ENCODE measurements around the gene ANO10. TPM values are rescaled to one million over a fixed set of nuclear protein-coding genes. Genes with fewer than 3 reads are reported as not detected.

The ANO10 gene
- total and polyA plus RNA-seq, 4 donors: 19.0 to 46.8 (median 32.0) TPM

GRCh38 chr3:43317461-43318316 lies 304.1 kb downstream of the ANO10 start:
- Histone ChIP-seq H3K36me3 (ENCODE audit: control insufficient read depth in 1 of 2, insufficient read depth in 2 of 2, low read length in 1 of 2) (no peaks in the 10 kb centered on the region), H3K27ac (ENCODE audit: low read depth in 1 of 2, low read length in 2 of 2) (no peak overlapping the region), H3K4me1 (ENCODE audit: control insufficient read depth in 1 of 2, insufficient read depth in 2 of 2, low read length in 2 of 2) (peaks cover 0 to 3% of the 10 kb centered on the region in 2 donors), H3K9me3 (ENCODE audit: control insufficient read depth, low read length) (no peaks in the 10 kb centered on the region), H3K27me3 (ENCODE audit: control insufficient read depth in 1 of 2, insufficient read depth in 2 of 2, low read length in 1 of 2) (no peaks in the 10 kb centered on the region), H3K4me3 (ENCODE audit: low read length in 2 of 2) (no peak overlapping the region)
- intact Hi-C loops (cut with DNase I): no loop called here
- DNase-seq (no peak), ATAC-seq (ENCODE audit: low FRiP score) (peak; percentile 29)
- WGBS, 2 donors: 50 to 63% methylated on average over 8 of the region's 8 CpGs

- Histone ChIP-seq H3K9me3 (ENCODE audit: control insufficient read depth, low read length) (no peaks in the 10 kb centered on the region), H3K27ac (ENCODE audit: low read depth in 1 of 2, low read length in 2 of 2) (no peak overlapping the region), H3K4me3 (ENCODE audit: low read length in 2 of 2) (no peak overlapping the region), H3K36me3 (ENCODE audit: control insufficient read depth in 1 of 2, insufficient read depth in 2 of 2, low read length in 1 of 2) (no peaks in the 10 kb centered on the region), H3K27me3 (ENCODE audit: control insufficient read depth in 1 of 2, insufficient read depth in 2 of 2, low read length in 1 of 2) (no peaks in the 10 kb centered on the region), H3K4me1 (ENCODE audit: control insufficient read depth in 1 of 2, insufficient read depth in 2 of 2, low read length in 2 of 2) (peaks cover 0 to 3% of the 10 kb centered on the region in 2 donors)
- DNase-seq: no peak
- ATAC-seq (ENCODE audit: low FRiP score): no peak
- intact Hi-C loops (cut with DNase I): no loop called here
- 86 to 88% methylated on average over 4 of the region's 4 CpGs for WGBS, 2 donors
Measured at GRCh38 chr3:43316783-43317460, 304.9 kb downstream of the ANO10 start.

Other genes starting within 250 kb of the ANO10 start
- 10 to 100 TPM; 16.2 to 28.8 TPM for gene ABHD5, start 68.9 kb upstream of the ANO10 start, total RNA-seq
- gene ABHD5, start 68.9 kb upstream of the ANO10 start, polyA plus RNA-seq: 10 to 100 TPM in 1 of 2 donors, 1 to 10 TPM in 1; 8.6 to 14.5 TPM

Measured in aorta (tissue), 5 donors.